GM12872 (cell line): ENCODE results near the gene LRRC14B.

Experiments used
- CTCF ChIP-seq: IDR thresholded peaks from 3 replicates; pipeline ENCODE4 v1.5.1; 2011; ENCODE audit warnings: low read depth, mild to moderate bottlenecking, low read length, moderate library complexity; ENCODE audit not compliant: insufficient read depth

LRRC14B gene

DNA sequence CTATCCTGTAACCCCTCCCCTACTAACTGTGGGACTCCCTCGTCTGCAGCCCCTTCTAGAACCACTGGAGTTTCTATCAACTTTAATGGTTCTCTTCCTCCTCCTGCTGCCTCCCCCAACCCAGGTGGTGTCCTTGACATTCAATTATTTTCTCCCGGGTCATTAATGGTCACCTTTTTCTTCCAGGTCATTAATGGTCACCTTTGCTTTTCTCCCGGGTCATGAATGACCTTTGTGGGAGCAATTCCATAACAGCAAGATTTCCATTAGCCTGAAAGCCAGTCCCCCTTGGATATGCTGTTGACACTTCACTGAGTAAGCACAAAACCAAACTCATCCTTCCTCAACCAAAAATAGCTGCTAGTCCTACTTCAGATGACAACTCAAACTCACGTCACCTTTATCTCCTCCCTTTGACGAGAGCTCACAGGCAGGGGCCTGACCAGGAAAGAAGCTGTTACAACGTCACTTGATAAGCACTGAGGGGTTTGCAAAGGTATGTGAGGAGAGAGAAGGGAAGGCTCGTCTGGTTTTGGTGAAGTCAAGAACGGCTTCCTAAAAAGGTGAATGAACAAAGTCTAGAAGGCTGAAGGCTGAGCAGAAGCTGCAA lies 15.7 kb downstream of the LRRC14B start:
- no peak for TF ChIP-seq CTCF

DNA sequence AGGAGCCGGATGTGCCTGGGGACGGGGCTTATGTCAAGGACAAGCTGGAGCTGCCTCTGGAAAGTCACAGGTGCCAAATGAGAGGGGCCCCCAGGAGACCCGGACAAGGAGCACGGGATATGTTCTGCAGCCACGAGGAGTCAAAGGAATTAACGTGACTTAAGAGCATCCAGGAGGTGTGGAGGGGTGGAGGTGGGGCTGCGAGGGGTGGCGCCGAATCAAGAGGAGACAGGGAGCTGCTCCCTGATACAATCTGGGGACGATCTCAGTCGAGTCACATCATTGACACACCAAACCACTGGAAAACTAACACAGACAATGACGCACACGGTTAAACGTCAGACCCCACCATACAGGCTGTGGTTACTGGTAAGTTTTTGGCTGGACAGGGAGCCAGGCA lies 16.3 kb downstream of the LRRC14B start:
- TF ChIP-seq CTCF, result no peak

DNA sequence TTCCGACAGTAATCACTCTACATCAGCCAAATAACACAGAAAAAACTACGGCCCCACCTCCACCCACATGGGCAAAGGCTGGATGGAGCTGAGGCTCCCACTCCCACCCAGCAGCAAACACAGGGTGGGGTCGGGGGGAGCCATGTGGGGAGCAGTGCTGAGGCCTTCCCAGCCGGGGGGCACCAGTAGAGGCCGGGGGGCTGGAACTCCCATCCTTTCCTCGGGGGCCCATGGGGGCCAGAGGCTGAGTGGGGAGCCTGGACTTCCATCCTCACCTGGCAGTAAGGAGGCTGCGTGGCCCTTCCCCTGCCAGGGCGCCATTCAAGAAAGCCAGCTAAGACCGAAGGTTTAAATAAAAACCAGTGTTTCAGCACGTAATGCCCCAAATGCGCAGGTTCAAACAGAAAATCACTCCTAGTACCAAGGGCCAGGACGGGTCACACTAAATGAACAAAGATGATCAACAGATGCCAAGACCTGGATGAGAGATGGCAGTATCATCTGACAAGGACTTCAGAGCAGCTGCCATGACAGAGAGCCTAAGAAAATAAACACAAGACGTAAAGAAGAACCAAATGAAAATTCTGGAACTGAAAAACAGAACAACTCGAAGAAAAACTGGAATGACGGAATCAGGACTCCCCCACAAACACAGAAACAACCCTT lies 17.3 kb downstream of the LRRC14B start:
- TF ChIP-seq CTCF, result no peak

DNA sequence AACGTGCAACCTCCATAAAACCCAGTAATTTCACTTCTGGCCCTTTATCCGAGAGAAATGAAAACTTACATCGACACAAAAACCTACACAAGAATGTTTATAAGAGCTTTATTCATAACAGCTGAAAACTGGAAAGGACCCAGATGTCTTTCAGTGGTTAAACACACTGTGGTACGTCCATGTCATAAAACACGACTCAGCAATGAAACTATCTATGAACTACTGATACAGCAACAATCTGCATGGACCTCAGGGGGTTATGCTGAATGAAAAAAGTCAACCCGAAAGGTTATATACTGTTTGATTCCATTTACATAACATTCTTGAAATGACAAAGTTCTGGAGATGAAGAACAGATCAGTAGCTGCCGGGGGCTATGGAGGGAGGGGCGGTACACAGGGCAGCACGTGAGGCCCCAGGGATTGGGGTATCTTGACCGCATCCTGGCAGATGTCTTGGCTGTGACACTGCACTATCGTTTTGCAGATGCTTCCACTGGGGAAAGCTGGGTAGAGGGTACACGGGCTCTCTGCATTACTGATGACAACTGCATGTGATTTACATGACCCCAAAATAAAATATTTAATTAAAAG lies 22.6 kb downstream of the LRRC14B start:
- TF ChIP-seq CTCF, result no peak

- TF ChIP-seq CTCF, result peak; percentile 37; the same call in 2 of the 3 replicates
Observed at GRCh38 chr5:217494-218456, 26.5 kb downstream of the LRRC14B start, which contains the start of the genes CCDC127 and SDHA. Gene CCDC127 (minus strand): TSS chr5:218153. CDS start chr5:216849, 1,304 bp downstream. Gene SDHA (plus strand): TSS chr5:218320. CDS start chr5:218356, 36 bp downstream.

DNA sequence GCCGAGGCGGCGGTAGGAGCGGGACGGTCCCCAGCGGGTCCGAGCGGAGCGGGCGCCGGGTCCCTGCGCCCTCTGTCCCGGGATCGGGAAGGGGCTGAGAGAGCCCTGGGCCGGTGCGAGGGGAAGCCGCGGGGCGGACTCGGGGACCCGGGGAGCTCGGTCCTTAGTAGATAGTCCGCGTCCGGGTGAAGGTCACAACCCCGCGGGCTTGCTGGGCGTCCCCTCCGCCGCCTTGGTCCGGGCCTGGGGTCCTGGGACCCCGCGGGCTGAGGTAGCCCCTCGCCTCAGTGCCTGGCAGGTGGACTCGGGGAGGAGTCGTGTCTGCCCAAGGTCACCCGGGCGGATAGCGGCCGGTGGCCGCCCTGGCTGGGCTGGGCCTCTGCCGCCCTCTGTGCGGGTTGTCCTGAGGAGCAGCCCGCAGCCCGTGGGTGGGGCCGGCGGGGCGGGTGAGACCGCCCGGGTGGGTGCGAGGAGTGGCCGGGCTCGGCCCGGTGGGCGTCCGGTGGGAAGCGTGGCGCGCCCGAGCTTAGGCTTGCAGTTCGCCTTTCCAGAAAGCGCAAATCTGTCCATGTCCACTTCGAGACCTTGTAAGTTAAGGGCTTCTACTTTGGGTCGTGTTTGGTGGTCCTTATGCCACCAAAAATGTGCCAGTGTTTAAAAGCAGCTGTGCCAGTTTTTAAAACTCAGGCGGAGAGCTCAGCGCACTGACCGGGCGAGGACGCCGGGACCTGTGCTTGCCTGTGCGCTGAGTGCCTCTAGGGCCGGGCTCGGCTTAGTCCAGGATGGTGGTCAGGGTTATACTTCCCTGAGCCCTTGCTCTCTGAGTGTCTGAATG lies 27.4 kb downstream of the LRRC14B start:
- TF ChIP-seq CTCF, result no peak
